ENCODE results near the gene TOX4.
"Not testable (repeated sequence)": the region's sequence is repeated elsewhere in the genome, so short reads cannot be mapped to it uniquely, and the experiment has no call there.

TOX4 gene

DNA sequence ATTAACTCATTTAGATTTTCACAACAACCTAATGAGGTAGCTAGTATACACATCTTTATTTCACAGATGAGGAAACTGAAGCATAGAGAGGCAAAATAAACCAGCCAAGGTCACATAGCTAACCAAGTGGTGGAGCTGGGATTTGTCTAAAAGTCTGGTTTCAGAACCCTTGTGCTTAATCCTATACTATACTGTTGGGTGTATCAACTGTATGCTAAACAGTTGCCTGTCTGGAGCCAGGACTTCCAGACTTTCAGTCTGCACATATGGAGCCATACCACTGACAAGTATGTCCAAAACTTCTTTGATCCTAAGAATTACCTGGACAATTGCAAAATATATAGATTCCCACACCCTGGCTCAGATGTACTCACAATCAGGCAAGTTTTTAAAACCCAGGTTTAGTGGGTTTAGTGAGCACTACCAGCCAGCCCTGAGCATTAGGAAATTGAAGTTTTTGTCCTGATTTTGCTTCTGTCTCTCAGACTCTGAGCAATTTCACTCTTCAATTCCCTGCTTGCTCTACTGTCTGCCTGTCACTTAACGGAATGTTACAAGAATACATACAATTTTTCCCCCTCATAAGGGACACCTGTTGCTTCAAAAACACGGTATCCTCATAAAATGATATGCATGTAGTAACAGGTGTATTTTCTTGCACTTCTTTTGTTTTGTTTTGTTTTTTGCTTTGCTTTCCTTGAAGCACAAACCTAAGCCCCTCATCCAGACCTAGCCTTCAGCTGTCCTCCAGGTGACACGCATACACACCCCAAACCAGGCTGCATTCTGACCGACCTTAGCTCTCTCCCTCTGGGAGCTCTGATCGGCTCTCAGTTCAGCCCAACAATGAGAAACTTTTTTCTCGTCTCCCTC lies 58.8 kb downstream of the TOX4 start:
- DNase-seq = no peak

DNA sequence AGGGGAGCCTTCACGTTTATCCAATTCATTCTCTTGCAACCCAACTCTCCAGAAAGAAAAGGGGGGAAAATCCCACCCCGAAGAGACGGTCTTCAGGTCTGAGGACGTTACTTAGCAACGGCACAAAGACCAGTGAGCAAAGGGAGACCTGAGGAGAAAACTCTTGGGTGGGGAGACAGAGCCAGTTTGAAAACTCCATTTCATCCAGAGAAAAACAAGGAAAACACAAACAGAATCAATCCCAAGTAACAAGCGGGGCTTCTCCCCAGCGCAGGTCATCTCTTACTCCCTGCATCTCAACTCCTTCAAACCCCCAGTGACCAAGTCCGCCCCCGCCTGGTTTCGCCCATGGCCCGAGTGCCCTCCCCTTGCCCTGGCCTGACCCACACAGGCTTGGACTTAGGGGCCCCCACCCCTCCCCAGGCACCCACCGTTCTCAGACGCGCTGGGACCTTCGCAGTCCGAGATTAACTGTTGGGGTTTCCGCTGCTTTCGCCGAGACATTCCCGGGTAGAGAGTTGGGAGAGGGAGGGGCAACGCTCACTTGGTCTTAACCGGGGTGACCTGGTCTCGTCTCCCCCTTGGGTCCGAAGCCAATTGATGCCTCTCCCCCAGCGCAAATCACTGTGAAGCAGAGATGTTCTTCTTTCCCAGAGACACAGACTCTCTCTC lies 59.6 kb downstream of the TOX4 start:
- no peak for DNase-seq

DNA sequence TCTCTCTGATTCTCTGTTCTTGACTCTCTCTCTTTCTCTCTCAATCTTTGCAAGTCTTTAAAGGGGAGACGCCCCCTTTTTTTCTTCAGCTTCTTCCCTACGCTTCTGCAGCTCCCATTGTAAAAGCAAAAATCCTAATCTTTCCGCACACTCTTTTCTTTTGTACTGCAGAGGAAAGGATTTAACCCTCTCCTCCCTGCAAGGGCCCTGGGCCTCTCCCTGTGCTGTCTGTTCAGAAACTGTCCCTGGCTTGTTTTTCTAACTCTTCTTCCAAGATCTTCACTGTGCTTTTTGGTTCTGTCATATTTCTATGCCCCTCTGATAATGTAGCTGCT lies 60.1 kb downstream of the TOX4 start:
- no peak for DNase-seq

DNA sequence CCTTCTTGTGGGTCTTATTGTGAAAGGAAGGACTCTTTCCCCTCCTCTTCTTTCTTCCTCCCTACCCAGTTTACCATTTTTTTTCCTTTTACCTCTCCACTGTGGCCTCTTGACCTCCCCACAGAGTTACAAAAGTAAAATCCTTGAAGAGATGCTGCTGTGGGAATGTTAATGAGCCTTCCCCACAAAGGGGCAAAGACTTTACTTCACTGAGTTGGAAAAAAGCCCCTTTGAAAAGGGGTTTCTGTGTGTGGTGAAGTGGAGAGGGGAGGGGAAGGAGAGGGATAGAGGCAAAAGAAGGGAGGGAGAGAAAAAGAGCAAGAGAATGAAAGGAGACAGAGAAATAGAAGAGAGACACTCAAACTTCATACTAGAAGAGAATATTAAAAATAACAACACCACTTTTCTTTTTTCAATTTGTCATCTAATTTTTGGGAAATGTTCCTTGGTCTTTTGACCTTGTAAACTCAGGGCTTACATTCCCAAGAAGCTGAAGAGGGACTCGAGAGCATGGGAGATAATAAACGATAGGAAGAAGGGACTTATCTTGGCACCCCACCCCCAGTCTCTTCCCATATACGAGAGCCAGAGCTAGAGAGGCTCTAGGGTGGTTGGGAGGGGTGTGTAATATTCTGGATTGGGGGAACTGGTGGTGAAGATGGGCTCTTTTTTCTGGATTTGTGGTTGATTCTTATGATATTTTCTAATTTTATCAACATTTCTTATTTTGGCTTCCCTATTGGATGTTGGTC lies 62.4 kb downstream of the TOX4 start:
- DNase-seq = no peak

DNA sequence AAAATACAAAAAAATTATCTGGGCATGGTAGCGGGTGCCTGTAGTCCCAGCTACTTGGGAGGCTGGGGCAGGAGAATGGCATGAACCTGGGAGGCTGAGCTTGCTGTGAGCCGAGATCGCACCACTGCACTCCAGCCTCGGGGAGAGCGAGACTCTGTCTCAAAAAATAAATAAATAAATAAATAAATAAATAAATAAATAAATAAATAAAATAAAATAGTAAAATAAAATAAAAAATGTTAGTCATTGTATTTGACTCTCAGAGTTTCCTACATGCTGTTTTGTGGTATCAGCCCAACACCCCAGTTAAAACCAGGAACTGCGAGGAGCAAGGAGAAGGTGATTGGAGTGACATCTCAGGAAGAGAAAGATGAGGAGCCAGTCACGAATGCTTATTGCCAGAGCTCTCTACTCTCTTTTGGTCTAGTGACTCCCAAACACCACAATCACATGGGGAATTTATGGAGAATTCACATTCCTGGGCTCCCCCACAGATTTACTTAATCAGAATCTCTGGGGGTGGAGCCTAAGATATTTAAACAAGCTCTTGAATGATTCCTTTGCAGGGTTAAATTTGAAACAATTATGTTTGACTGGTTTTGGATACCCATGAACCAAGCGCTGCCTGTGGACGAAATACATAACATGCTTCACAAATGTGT lies 64.5 kb downstream of the TOX4 start:
- DNase-seq = no peak

DNA sequence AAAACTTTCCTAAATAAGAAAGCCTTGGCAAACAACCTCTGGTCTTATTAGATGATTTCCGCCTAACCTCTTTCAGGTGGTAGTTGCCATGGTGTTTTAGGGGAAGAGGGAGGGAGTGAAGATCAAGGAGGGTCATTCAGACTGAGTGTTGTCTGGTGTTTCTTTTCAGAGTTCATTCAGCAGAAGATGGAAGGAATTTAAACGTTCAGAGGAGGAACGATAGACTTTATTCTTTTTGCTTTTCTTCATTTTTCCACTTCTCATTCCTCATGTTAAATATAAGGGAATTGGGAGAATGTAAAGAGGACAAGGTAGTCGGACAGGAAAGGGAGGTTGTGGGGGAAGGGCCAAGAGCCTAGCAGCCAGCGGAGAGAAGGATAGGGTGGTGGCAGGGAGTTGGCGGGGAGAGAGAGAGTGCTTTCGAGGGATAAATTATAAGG lies 66.5 kb downstream of the TOX4 start:
- no peak for DNase-seq

DNA sequence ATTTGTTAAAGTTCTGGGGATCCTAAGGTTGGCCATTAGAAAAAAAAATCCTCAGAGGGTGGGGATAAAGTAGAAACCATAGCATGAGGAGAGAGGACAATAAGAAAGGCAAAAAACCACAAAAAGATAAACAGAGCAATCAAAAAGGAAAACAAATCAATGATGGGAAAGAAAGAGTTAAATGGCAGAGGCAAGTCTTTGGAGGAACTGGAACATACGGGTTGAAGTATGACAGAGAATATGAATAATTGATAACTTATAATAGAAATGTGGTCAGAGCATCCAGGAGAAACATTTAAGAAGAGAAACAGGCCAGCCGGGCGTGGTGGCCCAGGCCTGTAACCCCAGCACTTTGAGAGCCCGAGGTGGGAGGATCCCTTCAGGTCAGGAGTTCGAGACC lies 67.0 kb downstream of the TOX4 start:
- DNase-seq = no peak

DNA sequence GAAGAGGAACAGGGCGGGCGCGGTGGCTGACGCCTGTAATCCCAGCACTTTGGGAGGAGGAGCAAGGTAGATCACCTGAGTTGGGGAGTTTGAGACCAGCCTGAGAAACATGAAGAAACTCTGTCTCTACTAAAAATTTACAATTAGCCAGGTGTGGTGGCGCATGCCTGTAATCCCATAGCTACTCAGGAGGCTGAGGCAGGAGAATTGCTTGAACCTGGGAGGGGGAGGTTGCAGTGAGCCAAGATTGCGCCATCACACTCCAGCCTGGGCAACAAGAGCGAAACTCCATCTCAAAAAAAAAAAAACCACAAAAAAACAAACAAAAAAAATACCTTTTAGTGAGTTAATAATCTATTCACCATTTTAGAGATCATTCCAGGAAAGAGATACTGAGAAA lies 67.6 kb downstream of the TOX4 start:
- DNase-seq = not testable (repeated sequence)

All from GOT3 (cell line).